Urinary bladder (tissue), 4 donors: ENCODE measurements around the gene SBK2. TPM values are rescaled to one million over a fixed set of nuclear protein-coding genes. Genes with fewer than 3 reads are reported as not detected.

ENCODE experiments used
- DNase-seq: peaks from one replicate; pipeline ENCODE4 v3.0.0-alpha.2; 2015; ENCODE audit errors: extremely low spot score
- H3K27ac ChIP-seq: one replicate; pipeline ENCODE4 v1.5.1; 2013; ENCODE audit warnings: low read depth, mild to moderate bottlenecking, moderate library complexity
- H3K36me3 ChIP-seq: one replicate; pipeline ENCODE4 v1.6.1; 2013; ENCODE audit warnings: mild to moderate bottlenecking, moderate library complexity; ENCODE audit not compliant: insufficient read depth
- H3K4me1 ChIP-seq: one replicate; pipeline ENCODE4 v1.6.1; 2013; ENCODE audit warnings: mild to moderate bottlenecking, moderate library complexity; ENCODE audit not compliant: insufficient read depth
- H3K4me3 ChIP-seq: one replicate; pipeline ENCODE4 v1.5.1; 2013; ENCODE audit warnings: low read depth, low read length
- WGBS: extraction: QIAGEN DNeasy Blood & Tissue Kit; methylation state at CpG from one replicate; pipeline ENCODE4 v1.1.7; 2013; 5-methylcytosine and 5-hydroxymethylcytosine counted together
- polyA plus RNA-seq: library from polyadenylated mRNA; stranded (reverse); fragments of 200-250 nt; gene quantifications from one replicate; pipeline ENCODE4 v1.2.3, GENCODE V29; 2013
- total RNA-seq: library from RNA; depleted of rRNA; stranded (reverse); fragments of >200 nt; gene quantifications from one replicate; pipeline ENCODE4 v1.2.3, GENCODE V29; 2014
- donor health status: healthy with polysubstance abuse.
- donor health status: healthy.

SBK2 gene
- total and polyA plus RNA-seq, 2 donors: not detected

DNA sequence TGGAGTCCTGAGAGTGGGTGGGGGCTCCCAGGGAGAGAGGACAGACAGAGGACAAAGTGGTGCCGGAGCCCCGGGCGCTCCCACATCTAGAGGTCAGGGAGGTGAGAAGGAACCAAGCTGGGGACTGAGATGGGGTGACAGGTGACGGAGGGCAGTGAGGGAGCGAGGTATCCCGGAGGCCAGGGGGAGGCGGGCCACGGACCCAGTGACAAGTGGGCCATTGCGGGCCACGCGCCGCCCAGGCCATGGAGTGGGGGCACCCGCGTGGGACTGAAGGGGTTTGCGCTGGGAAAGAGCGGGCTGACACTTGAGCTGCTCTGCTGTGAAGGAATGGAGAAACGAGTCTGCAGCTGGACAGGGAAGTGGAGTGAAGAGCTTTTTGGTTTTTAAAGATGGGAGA is 57.9 kb downstream of the SBK2 start:
- Histone ChIP-seq H3K27ac (no peak overlapping the region), H3K4me1 (no peaks in the 10 kb centered on the region), H3K36me3 (no peaks in the 10 kb centered on the region), H3K4me3 (no peak overlapping the region)
- WGBS: 87% methylated on average over 17 of the region's 17 CpGs
- no peak for DNase-seq

Other genes starting within 250 kb of the SBK2 start
- gene TMEM150B, start 211.8 kb downstream of the SBK2 start, total RNA-seq: 0.48 TPM
- gene TMEM150B, start 211.8 kb downstream of the SBK2 start, polyA plus RNA-seq: 1.7 TPM
- gene KMT5C, start 197.3 kb downstream of the SBK2 start, total RNA-seq: 9.3 TPM
- 10.2 TPM for gene KMT5C, start 197.3 kb downstream of the SBK2 start, polyA plus RNA-seq
- not detected for gene COX6B2, start 182.4 kb downstream of the SBK2 start, total RNA-seq
- 0.39 TPM for gene COX6B2, start 182.4 kb downstream of the SBK2 start, polyA plus RNA-seq
- gene GARIN5B, start 173.9 kb downstream of the SBK2 start, total RNA-seq: not detected
- gene GARIN5B, start 173.9 kb downstream of the SBK2 start, polyA plus RNA-seq: not detected
- gene IL11, start 166.7 kb downstream of the SBK2 start, total RNA-seq: 0.42 TPM
- 0.53 TPM for gene IL11, start 166.7 kb downstream of the SBK2 start, polyA plus RNA-seq
- not detected for gene TMEM190, start 160.3 kb downstream of the SBK2 start, total RNA-seq
- gene TMEM190, start 160.3 kb downstream of the SBK2 start, polyA plus RNA-seq: not detected
- gene TMEM238, start 152.8 kb downstream of the SBK2 start, total RNA-seq: not detected
- 0.43 TPM for gene TMEM238, start 152.8 kb downstream of the SBK2 start, polyA plus RNA-seq
- gene RPL28, start 151.2 kb downstream of the SBK2 start, total RNA-seq: 141 TPM
- 1,449 TPM for gene RPL28, start 151.2 kb downstream of the SBK2 start, polyA plus RNA-seq
- 29.9 TPM for gene UBE2S, start 129.3 kb downstream of the SBK2 start, total RNA-seq
- 17.5 TPM for gene UBE2S, start 129.3 kb downstream of the SBK2 start, polyA plus RNA-seq
- 0.16 TPM for gene SHISA7, start 93.8 kb downstream of the SBK2 start, total RNA-seq
- gene SHISA7, start 93.8 kb downstream of the SBK2 start, polyA plus RNA-seq: 0.05 TPM
- 35.1 TPM for gene ISOC2, start 75.5 kb downstream of the SBK2 start, total RNA-seq
- 94.1 TPM for gene ISOC2, start 75.5 kb downstream of the SBK2 start, polyA plus RNA-seq
- not detected for gene C19orf85, start 72.4 kb downstream of the SBK2 start, total RNA-seq
- 0.51 TPM for gene C19orf85, start 72.4 kb downstream of the SBK2 start, polyA plus RNA-seq
- gene ZNF628, start 60.5 kb downstream of the SBK2 start, total RNA-seq: 0.79 TPM
- gene ZNF628, start 60.5 kb downstream of the SBK2 start, polyA plus RNA-seq: 11.9 TPM
- gene NAT14, start 51.9 kb downstream of the SBK2 start, total RNA-seq: 7.1 TPM
- gene NAT14, start 51.9 kb downstream of the SBK2 start, polyA plus RNA-seq: 27.0 TPM
- gene SSC5D, start 48.7 kb downstream of the SBK2 start, total RNA-seq: 24.4 TPM
- gene SSC5D, start 48.7 kb downstream of the SBK2 start, polyA plus RNA-seq: 24.4 TPM
- not detected for gene SBK3, start 8.4 kb upstream of the SBK2 start, total RNA-seq
- gene SBK3, start 8.4 kb upstream of the SBK2 start, polyA plus RNA-seq: 0.72 TPM
- gene ZNF579, start 43.7 kb upstream of the SBK2 start, total RNA-seq: 1.6 TPM
- 10.8 TPM for gene ZNF579, start 43.7 kb upstream of the SBK2 start, polyA plus RNA-seq
- gene FIZ1, start 62.4 kb upstream of the SBK2 start, total RNA-seq: 2.3 TPM
- 11.1 TPM for gene FIZ1, start 62.4 kb upstream of the SBK2 start, polyA plus RNA-seq
- 5.7 TPM for gene ZNF524, start 63.2 kb upstream of the SBK2 start, total RNA-seq
- gene ZNF524, start 63.2 kb upstream of the SBK2 start, polyA plus RNA-seq: 30.9 TPM
- gene ZNF865, start 68.5 kb upstream of the SBK2 start, total RNA-seq: 2.1 TPM
- 13.7 TPM for gene ZNF865, start 68.5 kb upstream of the SBK2 start, polyA plus RNA-seq
- 4.7 TPM for gene ZNF784, start 87.4 kb upstream of the SBK2 start, total RNA-seq
- gene ZNF784, start 87.4 kb upstream of the SBK2 start, polyA plus RNA-seq: 9.7 TPM
- 4.1 TPM for gene ZNF580, start 103.9 kb upstream of the SBK2 start, total RNA-seq
- 49.0 TPM for gene ZNF580, start 103.9 kb upstream of the SBK2 start, polyA plus RNA-seq
- 6.5 TPM for gene ZNF581, start 106.5 kb upstream of the SBK2 start, total RNA-seq
- gene ZNF581, start 106.5 kb upstream of the SBK2 start, polyA plus RNA-seq: 21.8 TPM
- gene CCDC106, start 111.1 kb upstream of the SBK2 start, total RNA-seq: 4.1 TPM
- 17.7 TPM for gene CCDC106, start 111.1 kb upstream of the SBK2 start, polyA plus RNA-seq
- 44.6 TPM for gene U2AF2, start 117.9 kb upstream of the SBK2 start, total RNA-seq
- 129 TPM for gene U2AF2, start 117.9 kb upstream of the SBK2 start, polyA plus RNA-seq
- gene EPN1, start 138.1 kb upstream of the SBK2 start, total RNA-seq: 23.4 TPM
- gene EPN1, start 138.1 kb upstream of the SBK2 start, polyA plus RNA-seq: 106 TPM
- gene NLRP9, start 201.3 kb upstream of the SBK2 start, total RNA-seq: not detected
- gene NLRP9, start 201.3 kb upstream of the SBK2 start, polyA plus RNA-seq: not detected
- gene RFPL4A, start 222.0 kb upstream of the SBK2 start, total RNA-seq: 0.58 TPM
- not detected for gene RFPL4A, start 222.0 kb upstream of the SBK2 start, polyA plus RNA-seq
- not detected for gene RFPL4AL1, start 232.0 kb upstream of the SBK2 start, total RNA-seq
- not detected for gene RFPL4AL1, start 232.0 kb upstream of the SBK2 start, polyA plus RNA-seq